Measurements from ENCODE around the gene FAM114A2. TPM values are rescaled to one million over a fixed set of nuclear protein-coding genes. Genes with fewer than 3 reads are reported as not detected.
"Not testable (repeated sequence)": the region's sequence is repeated elsewhere in the genome, so short reads cannot be mapped to it uniquely, and the experiment has no call there.

Gene FAM114A2
- total RNA-seq, 1 donor from 2014 or later = 46.5 TPM

- intact Hi-C loops (cut with DNase I) = no loop called here
- DNase-seq (ENCODE audit: low spot score) = no peak
- no peak for ATAC-seq
Observed at GRCh38 chr5:154058055-154059038, 19.6 kb upstream of the FAM114A2 start.

- intact Hi-C loops (cut with DNase I) = no loop called here
- ATAC-seq (no peak), DNase-seq (ENCODE audit: low spot score) (no peak)
Observed at GRCh38 chr5:154055201-154055600, 16.5 kb upstream of the FAM114A2 start.

- ATAC-seq (no peak), DNase-seq (ENCODE audit: low spot score) (no peak)
- intact Hi-C loops (cut with DNase I) = no loop called here
Observed at GRCh38 chr5:154053468-154053867, 14.8 kb upstream of the FAM114A2 start.

- ATAC-seq = no peak
Observed at GRCh38 chr5:154049636-154050035, 10.9 kb upstream of the FAM114A2 start.

GRCh38 chr5:154047324-154047723, 8.6 kb upstream of the FAM114A2 start:
- ATAC-seq = no peak
- DNase-seq (ENCODE audit: low spot score) = no peak
- intact Hi-C loops (cut with DNase I) = no loop called here

More at GRCh38 chr5:154049636-154050035, 10.9 kb upstream of the FAM114A2 start:
- DNase-seq (ENCODE audit: low spot score) = no peak
- intact Hi-C loops (cut with DNase I) = no loop called here

GRCh38 chr5:154046486-154046885, 7.8 kb upstream of the FAM114A2 start:
- intact Hi-C loops (cut with DNase I) = no loop called here
- ATAC-seq (no peak), DNase-seq (ENCODE audit: low spot score) (no peak)

GRCh38 chr5:154044581-154044980, 5.9 kb upstream of the FAM114A2 start:
- DNase-seq (ENCODE audit: low spot score) (no peak), ATAC-seq (no peak)
- intact Hi-C loops (cut with DNase I) = no loop called here

GRCh38 chr5:154044099-154044498, 5.4 kb upstream of the FAM114A2 start:
- DNase-seq (ENCODE audit: low spot score) (no peak), ATAC-seq (no peak)
- intact Hi-C loops (cut with DNase I) = no loop called here

- intact Hi-C loops (cut with DNase I) = no loop called here
- DNase-seq (ENCODE audit: low spot score) = no peak
- no peak for ATAC-seq
Observed at GRCh38 chr5:154042766-154043165, 4.1 kb upstream of the FAM114A2 start.

- intact Hi-C loops (cut with DNase I) = no loop called here
- no peak for ATAC-seq
Observed at GRCh38 chr5:154039458-154039829, 734 bp upstream of the FAM114A2 start.

GRCh38 chr5:154038261-154038706, 426 bp downstream of the FAM114A2 start:
- ATAC-seq (peak; percentile 56), DNase-seq (ENCODE audit: low spot score) (no peak)
- intact Hi-C loops (cut with DNase I) = no loop called here

More at GRCh38 chr5:154039458-154039829, 734 bp upstream of the FAM114A2 start:
- no peak for DNase-seq (ENCODE audit: low spot score)

GRCh38 chr5:154034944-154035343, 3.8 kb downstream of the FAM114A2 start:
- no peak for ATAC-seq
- intact Hi-C loops (cut with DNase I) = no loop called here
- no peak for DNase-seq (ENCODE audit: low spot score)

GRCh38 chr5:154031937-154032489, 6.7 kb downstream of the FAM114A2 start:
- intact Hi-C loops (cut with DNase I) = no loop called here
- ATAC-seq (no peak), DNase-seq (ENCODE audit: low spot score) (no peak)

- DNase-seq (ENCODE audit: low spot score) = no peak
- intact Hi-C loops (cut with DNase I) = no loop called here
- ATAC-seq = no peak
Observed at GRCh38 chr5:154025951-154026350, 12.8 kb downstream of the FAM114A2 start.

- ATAC-seq; intact Hi-C loops (cut with DNase I): not testable (repeated sequence)
Observed at GRCh38 chr5:154018919-154019318, 19.8 kb downstream of the FAM114A2 start.

GRCh38 chr5:154015071-154015693, 23.5 kb downstream of the FAM114A2 start:
- intact Hi-C loops (cut with DNase I) = no loop called here
- DNase-seq (ENCODE audit: low spot score) = no peak
- ATAC-seq = no peak

More at GRCh38 chr5:154018919-154019318, 19.8 kb downstream of the FAM114A2 start:
- DNase-seq (ENCODE audit: low spot score) = not testable (repeated sequence)

- no peak for DNase-seq (ENCODE audit: low spot score)
- intact Hi-C loops (cut with DNase I) = no loop called here
- ATAC-seq = no peak
Observed at GRCh38 chr5:154010660-154011059, 28.1 kb downstream of the FAM114A2 start.

- intact Hi-C loops (cut with DNase I) = no loop called here
- no peak for DNase-seq (ENCODE audit: low spot score)
- no peak for ATAC-seq
Observed at GRCh38 chr5:154005648-154006047, 33.1 kb downstream of the FAM114A2 start.

- intact Hi-C loops (cut with DNase I) = no loop called here
- no peak for DNase-seq (ENCODE audit: low spot score)
- ATAC-seq = no peak
Observed at GRCh38 chr5:154002511-154003020, 36.1 kb downstream of the FAM114A2 start.

- DNase-seq (ENCODE audit: low spot score) (no peak), ATAC-seq (no peak)
- intact Hi-C loops (cut with DNase I) = no loop called here
Observed at GRCh38 chr5:154002093-154002492, 36.6 kb downstream of the FAM114A2 start.
